ENCODE results near the gene ROR2. TPM values are rescaled to one million over a fixed set of nuclear protein-coding genes. Genes with fewer than 3 reads are reported as not detected.

ROR2 gene
- total RNA-seq, 3 donors from 2014 or later (not counting 1 experiment from before 2014, with no cell fraction given), result 1.7 TPM; not detected in 2

DNA sequence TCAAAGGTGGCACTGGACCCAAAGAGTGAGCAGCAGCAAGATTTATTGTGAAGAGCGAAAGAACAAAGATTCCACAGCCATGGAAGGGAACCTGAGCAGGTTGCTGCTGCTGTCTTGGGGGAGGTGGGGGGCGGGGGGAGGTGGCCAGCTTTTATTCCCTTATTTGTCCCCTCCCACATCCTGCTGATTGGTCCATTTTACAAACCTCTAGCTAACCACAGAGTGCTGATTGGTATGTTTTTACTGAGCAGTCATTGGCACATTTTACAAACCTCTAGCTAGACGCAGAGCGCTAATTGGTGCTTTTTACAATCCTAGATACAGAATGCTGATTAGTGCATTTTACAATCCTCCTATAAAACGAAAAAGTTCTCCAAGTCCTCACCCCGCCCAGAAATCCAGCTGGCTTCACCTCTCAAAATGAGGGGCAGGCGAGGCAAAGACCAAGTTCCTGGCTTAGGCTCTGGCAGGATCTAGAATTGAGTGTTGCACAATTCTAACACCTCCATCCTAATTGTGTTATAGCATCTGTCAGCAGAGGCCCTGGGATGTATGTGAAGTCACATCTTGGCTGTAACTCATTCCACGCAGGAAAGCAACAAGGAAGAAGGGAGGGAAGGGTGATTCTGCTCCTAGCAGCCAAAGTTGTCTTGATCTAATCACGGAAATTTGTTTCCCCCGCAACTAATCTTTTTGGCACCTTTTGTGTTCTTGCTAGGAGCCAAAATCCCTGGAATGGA, 34.3 kb downstream of the ROR2 start:
- TF ChIP-seq, protein P1, sequence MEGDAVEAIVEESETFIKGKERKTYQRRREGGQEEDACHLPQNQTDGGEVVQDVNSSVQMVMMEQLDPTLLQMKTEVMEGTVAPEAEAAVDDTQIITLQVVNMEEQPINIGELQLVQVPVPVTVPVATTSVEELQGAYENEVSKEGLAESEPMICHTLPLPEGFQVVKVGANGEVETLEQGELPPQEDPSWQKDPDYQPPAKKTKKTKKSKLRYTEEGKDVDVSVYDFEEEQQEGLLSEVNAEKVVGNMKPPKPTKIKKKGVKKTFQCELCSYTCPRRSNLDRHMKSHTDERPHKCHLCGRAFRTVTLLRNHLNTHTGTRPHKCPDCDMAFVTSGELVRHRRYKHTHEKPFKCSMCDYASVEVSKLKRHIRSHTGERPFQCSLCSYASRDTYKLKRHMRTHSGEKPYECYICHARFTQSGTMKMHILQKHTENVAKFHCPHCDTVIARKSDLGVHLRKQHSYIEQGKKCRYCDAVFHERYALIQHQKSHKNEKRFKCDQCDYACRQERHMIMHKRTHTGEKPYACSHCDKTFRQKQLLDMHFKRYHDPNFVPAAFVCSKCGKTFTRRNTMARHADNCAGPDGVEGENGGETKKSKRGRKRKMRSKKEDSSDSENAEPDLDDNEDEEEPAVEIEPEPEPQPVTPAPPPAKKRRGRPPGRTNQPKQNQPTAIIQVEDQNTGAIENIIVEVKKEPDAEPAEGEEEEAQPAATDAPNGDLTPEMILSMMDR (IDR thresholded peaks at IDR 0.05), result no peak
- 91% methylated on average over 9 of the region's 10 CpGs for WGBS (ENCODE audit: insufficient coverage)
- ATAC-seq (no peak), DNase-seq (no peak)
- H3K36me3 ChIP-seq (ENCODE audit: control insufficient read depth, insufficient read depth, low read length), result no peaks in the 10 kb centered on the region
- no peaks in the 10 kb centered on the region for H3K27me3 ChIP-seq (ENCODE audit: control insufficient read depth, insufficient read depth, low read length)
- H3K4me1 ChIP-seq (ENCODE audit: control insufficient read depth, insufficient read depth, low read length), result no peaks in the 10 kb centered on the region
- H3K27ac ChIP-seq (ENCODE audit: low read length), result no peak overlapping the region
- no peaks in the 10 kb centered on the region for H3K36me3 Mint-ChIP-seq
- H3K9me3 ChIP-seq (ENCODE audit: control insufficient read depth, insufficient read depth, low read length), result no peaks in the 10 kb centered on the region
- no peak overlapping the region for H3K27ac Mint-ChIP-seq
- intact Hi-C loops (cut with micrococcal nuclease), result no loop called here
- H3K9me3 Mint-ChIP-seq, result no peaks in the 10 kb centered on the region
- no peak overlapping the region for H3K4me3 ChIP-seq (ENCODE audit: low read length)
- no peaks in the 10 kb centered on the region for H3K4me1 Mint-ChIP-seq
- peaks cover 20 to 40% of the 10 kb centered on the region in 2 donors for H3K27me3 Mint-ChIP-seq (ENCODE audit: low read depth in 2 of 2)
- H3K4me3 Mint-ChIP-seq, result no peak overlapping the region

DNA sequence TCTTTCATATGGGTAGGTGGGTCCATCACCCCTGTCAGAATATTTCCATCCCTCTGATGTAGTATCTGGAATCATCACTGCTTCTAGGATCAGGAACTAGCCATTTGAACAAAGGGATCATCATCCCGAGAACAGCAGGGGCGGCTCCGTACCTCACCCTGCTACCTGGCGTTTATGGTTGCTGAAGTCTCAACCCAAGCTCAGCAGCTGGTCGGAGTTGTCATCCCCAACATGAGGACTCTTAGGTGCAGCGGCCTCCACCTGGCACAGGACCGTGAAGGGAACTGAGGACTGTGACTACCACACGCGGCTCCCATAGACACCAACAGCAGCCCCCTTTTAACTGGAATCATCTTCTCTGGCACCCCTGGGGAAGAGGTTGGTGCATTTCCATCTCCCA, 35.1 kb downstream of the ROR2 start:
- DNase-seq, result no peak
- 93% methylated on average over 9 of the region's 9 CpGs for WGBS (ENCODE audit: insufficient coverage)
- H3K4me3 Mint-ChIP-seq, result no peak overlapping the region
- no peak for ATAC-seq
- H3K9me3 ChIP-seq (ENCODE audit: control insufficient read depth, insufficient read depth, low read length), result no peaks in the 10 kb centered on the region
- peaks cover 15 to 34% of the 10 kb centered on the region in 2 donors for H3K27me3 Mint-ChIP-seq (ENCODE audit: low read depth in 2 of 2)
- intact Hi-C loops (cut with micrococcal nuclease), result no loop called here
- no peak overlapping the region for H3K27ac ChIP-seq (ENCODE audit: low read length)
- no peaks in the 10 kb centered on the region for H3K4me1 Mint-ChIP-seq
- no peaks in the 10 kb centered on the region for H3K4me1 ChIP-seq (ENCODE audit: control insufficient read depth, insufficient read depth, low read length)
- H3K27me3 ChIP-seq (ENCODE audit: control insufficient read depth, insufficient read depth, low read length), result no peaks in the 10 kb centered on the region
- H3K27ac Mint-ChIP-seq, result no peak overlapping the region
- TF ChIP-seq, protein P1 (IDR thresholded peaks at IDR 0.05), result no peak
- no peaks in the 10 kb centered on the region for H3K9me3 Mint-ChIP-seq
- no peaks in the 10 kb centered on the region for H3K36me3 ChIP-seq (ENCODE audit: control insufficient read depth, insufficient read depth, low read length)
- no peaks in the 10 kb centered on the region for H3K36me3 Mint-ChIP-seq
- no peak overlapping the region for H3K4me3 ChIP-seq (ENCODE audit: low read length)

DNA sequence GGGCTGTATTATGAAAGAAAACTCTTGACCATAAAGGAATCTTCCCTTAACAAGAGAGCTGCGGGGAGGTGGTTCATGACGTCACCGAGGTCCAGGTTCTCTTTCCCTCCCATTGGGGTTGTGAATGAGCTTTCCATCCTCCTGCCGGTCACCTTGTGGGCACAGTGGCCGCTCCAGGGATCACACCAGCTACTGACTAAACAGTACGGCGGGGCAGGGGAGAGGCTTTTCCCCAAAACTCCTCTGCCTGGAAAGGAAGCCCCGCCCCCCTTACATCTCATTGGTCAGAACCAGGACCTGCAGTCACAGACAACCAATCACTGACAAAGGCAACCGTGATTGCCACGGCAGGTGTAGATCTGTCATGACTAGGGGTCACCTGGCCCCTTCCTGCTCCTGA, 35.6 kb downstream of the ROR2 start:
- no peaks in the 10 kb centered on the region for H3K4me1 ChIP-seq (ENCODE audit: control insufficient read depth, insufficient read depth, low read length)
- H3K4me3 Mint-ChIP-seq, result no peak overlapping the region
- H3K27me3 ChIP-seq (ENCODE audit: control insufficient read depth, insufficient read depth, low read length), result no peaks in the 10 kb centered on the region
- peaks cover 13 to 32% of the 10 kb centered on the region in 2 donors for H3K27me3 Mint-ChIP-seq (ENCODE audit: low read depth in 2 of 2)
- no peaks in the 10 kb centered on the region for H3K36me3 ChIP-seq (ENCODE audit: control insufficient read depth, insufficient read depth, low read length)
- H3K9me3 ChIP-seq (ENCODE audit: control insufficient read depth, insufficient read depth, low read length), result no peaks in the 10 kb centered on the region
- no peaks in the 10 kb centered on the region for H3K9me3 Mint-ChIP-seq
- H3K4me3 ChIP-seq (ENCODE audit: low read length), result no peak overlapping the region
- 93% methylated on average over 10 of the region's 10 CpGs for WGBS (ENCODE audit: insufficient coverage)
- no peaks in the 10 kb centered on the region for H3K4me1 Mint-ChIP-seq
- intact Hi-C loops (cut with micrococcal nuclease), result no loop called here
- H3K36me3 Mint-ChIP-seq, result no peaks in the 10 kb centered on the region
- no peak for ATAC-seq
- H3K27ac Mint-ChIP-seq, result no peak overlapping the region
- H3K27ac ChIP-seq (ENCODE audit: low read length), result no peak overlapping the region
- TF ChIP-seq, protein P1 (IDR thresholded peaks at IDR 0.05), result no peak
- DNase-seq, result no peak

DNA sequence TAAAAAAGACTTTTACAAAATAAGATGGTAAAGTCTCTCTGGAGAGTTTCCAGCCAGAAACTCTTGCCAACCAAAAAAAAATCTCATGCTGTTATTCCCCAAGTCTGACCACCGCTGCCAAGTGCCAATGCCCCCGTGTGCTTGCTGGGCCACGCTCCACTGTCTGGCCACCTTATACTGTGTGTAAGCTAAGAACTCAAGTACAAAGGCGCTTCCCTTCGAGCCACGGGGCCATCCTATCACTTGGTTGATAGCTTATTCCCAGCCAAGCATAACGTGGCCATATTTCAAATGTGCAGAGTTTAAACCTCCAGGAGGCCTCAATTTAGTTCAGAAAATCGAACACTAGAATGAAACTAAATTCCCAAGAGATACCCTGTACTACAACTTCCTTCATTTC, 36.0 kb downstream of the ROR2 start:
- no peak overlapping the region for H3K27ac Mint-ChIP-seq
- intact Hi-C loops (cut with micrococcal nuclease), result no loop called here
- no peak overlapping the region for H3K4me3 Mint-ChIP-seq
- no peaks in the 10 kb centered on the region for H3K27me3 ChIP-seq (ENCODE audit: control insufficient read depth, insufficient read depth, low read length)
- no peaks in the 10 kb centered on the region for H3K9me3 ChIP-seq (ENCODE audit: control insufficient read depth, insufficient read depth, low read length)
- WGBS (ENCODE audit: insufficient coverage), result 92% methylated on average over 7 of the region's 8 CpGs
- H3K27ac ChIP-seq (ENCODE audit: low read length), result no peak overlapping the region
- no peaks in the 10 kb centered on the region for H3K36me3 ChIP-seq (ENCODE audit: control insufficient read depth, insufficient read depth, low read length)
- no peak for ATAC-seq
- no peaks in the 10 kb centered on the region for H3K4me1 ChIP-seq (ENCODE audit: control insufficient read depth, insufficient read depth, low read length)
- H3K4me1 Mint-ChIP-seq, result no peaks in the 10 kb centered on the region
- TF ChIP-seq, protein P1 (IDR thresholded peaks at IDR 0.05), result no peak
- no peak overlapping the region for H3K4me3 ChIP-seq (ENCODE audit: low read length)
- no peaks in the 10 kb centered on the region for H3K36me3 Mint-ChIP-seq
- peaks cover 11 to 28% of the 10 kb centered on the region in 2 donors for H3K27me3 Mint-ChIP-seq (ENCODE audit: low read depth in 2 of 2)
- DNase-seq, result no peak
- no peaks in the 10 kb centered on the region for H3K9me3 Mint-ChIP-seq

Data from natural killer cell (primary cell).